Measurements from ENCODE around the gene KCTD20. TPM values are rescaled to one million over a fixed set of nuclear protein-coding genes. Genes with fewer than 3 reads are reported as not detected.

KCTD20 gene
- total RNA-seq, 4 donors from 2014 or later = 48.6 to 64.9 (median 51.8) TPM

DNA sequence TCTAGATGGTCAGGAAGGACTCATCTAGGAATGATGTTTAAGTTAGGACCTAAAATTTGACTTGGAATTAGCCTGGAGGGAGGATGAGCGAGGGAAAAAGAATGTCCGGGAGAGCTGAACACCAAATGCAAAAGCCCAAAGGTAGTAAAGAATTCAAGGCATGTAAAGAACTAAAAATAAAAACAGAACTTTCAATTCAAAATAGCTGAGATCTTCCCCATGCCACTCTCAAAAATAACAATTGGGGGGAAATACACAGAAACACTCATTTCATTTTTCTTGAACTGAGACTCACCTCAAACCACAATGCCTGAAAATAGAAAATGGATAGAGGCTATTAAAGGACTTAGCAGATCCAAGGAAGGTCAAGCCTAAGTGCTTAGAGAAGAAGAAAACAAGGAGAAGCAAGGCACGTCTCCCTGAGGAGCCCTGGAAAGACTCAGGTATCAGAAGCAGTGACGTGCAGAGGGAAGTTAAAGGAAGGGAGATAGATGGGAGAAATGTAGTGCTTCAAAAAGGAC is 10.6 kb upstream of the KCTD20 start:
- no peak overlapping the region for H3K27ac ChIP-seq
- H3K9me3 ChIP-seq = no peaks in the 10 kb centered on the region
- TF ChIP-seq, protein P1, sequence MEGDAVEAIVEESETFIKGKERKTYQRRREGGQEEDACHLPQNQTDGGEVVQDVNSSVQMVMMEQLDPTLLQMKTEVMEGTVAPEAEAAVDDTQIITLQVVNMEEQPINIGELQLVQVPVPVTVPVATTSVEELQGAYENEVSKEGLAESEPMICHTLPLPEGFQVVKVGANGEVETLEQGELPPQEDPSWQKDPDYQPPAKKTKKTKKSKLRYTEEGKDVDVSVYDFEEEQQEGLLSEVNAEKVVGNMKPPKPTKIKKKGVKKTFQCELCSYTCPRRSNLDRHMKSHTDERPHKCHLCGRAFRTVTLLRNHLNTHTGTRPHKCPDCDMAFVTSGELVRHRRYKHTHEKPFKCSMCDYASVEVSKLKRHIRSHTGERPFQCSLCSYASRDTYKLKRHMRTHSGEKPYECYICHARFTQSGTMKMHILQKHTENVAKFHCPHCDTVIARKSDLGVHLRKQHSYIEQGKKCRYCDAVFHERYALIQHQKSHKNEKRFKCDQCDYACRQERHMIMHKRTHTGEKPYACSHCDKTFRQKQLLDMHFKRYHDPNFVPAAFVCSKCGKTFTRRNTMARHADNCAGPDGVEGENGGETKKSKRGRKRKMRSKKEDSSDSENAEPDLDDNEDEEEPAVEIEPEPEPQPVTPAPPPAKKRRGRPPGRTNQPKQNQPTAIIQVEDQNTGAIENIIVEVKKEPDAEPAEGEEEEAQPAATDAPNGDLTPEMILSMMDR (IDR thresholded peaks at IDR 0.05) = no peak
- TF ChIP-seq EP300 (IDR thresholded peaks at IDR 0.05) (no peak), POLR2A (IDR thresholded peaks at IDR 0.05) (no peak)
- WGBS, 2 donors = 58 to 69% methylated on average over 4 of the region's 4 CpGs
- H3K4me1 ChIP-seq = no peaks in the 10 kb centered on the region
- no peaks in the 10 kb centered on the region for H3K27me3 ChIP-seq
- no peaks in the 10 kb centered on the region for H3K36me3 ChIP-seq
- DNase-seq (ENCODE audit: low spot score in 2 of 2) = no peak
- no peak overlapping the region for H3K4me3 ChIP-seq

GRCh38 chr6:36436466-36436865 is 6.3 kb upstream of the KCTD20 start:
- H3K36me3 ChIP-seq = no peaks in the 10 kb centered on the region
- no peak overlapping the region for H3K4me3 ChIP-seq
- TF ChIP-seq POLR2A (IDR thresholded peaks at IDR 0.05) (no peak), EP300 (IDR thresholded peaks at IDR 0.05) (no peak)
- TF ChIP-seq, protein P1 (IDR thresholded peaks at IDR 0.05) = no peak
- no peaks in the 10 kb centered on the region for H3K9me3 ChIP-seq
- no peaks in the 10 kb centered on the region for H3K27me3 ChIP-seq
- no peak for DNase-seq (ENCODE audit: low spot score in 2 of 2)
- H3K27ac ChIP-seq = no peak overlapping the region
- 74 to 93% methylated on average over 1 of the region's 1 CpG for WGBS, 2 donors
- H3K4me1 ChIP-seq = peaks cover 0 to 7% (median under 1%) of the 10 kb centered on the region in 4 donors

DNA sequence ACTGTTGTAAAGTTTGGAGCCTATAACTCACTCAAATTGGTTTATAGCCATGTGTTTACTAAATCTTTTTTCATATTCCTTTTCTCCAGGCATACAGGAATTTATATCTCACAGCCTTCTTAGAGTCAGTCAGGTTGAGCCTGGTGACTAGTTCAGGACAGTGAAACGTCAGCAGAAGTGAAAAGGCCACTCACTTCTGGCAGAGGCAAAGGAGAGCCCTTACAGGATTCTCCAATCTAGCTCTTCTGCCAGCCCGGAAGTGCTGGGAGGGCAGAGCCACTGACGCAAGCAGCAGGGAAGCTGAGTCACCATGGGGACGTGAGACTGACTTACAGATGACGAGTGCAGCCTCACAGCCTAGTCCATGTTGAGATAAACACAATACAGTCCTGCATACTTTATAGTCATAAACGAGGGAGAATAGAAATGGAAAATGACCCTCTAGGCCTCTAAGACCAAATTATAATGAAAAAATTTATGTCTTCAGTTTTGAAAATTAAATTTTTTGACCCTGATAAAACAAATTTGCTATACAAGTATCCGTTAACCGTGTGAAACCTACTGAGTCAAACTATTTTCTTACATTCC is 1.4 kb upstream of the KCTD20 start:
- Histone ChIP-seq H3K27me3 (no peaks in the 10 kb centered on the region), H3K27ac (peak overlapping the region; percentile 95 to 99 (median 98)), H3K36me3 (no peaks in the 10 kb centered on the region), H3K4me3 (no peak overlapping the region), H3K4me1 (peaks cover 2 to 43% (median 20%) of the 10 kb centered on the region in 4 donors), H3K9me3 (no peaks in the 10 kb centered on the region)
- DNase-seq (ENCODE audit: low spot score in 2 of 2) = peak; percentile 89 to 95
- TF ChIP-seq, protein P1 (IDR thresholded peaks at IDR 0.05) = no peak
- TF ChIP-seq EP300 (IDR thresholded peaks at IDR 0.05) = peak; percentile 98
- TF ChIP-seq POLR2A (IDR thresholded peaks at IDR 0.05) = peak; percentile 69 to 78
- WGBS, 2 donors = 17 to 20% methylated on average over 8 of the region's 8 CpGs

DNA sequence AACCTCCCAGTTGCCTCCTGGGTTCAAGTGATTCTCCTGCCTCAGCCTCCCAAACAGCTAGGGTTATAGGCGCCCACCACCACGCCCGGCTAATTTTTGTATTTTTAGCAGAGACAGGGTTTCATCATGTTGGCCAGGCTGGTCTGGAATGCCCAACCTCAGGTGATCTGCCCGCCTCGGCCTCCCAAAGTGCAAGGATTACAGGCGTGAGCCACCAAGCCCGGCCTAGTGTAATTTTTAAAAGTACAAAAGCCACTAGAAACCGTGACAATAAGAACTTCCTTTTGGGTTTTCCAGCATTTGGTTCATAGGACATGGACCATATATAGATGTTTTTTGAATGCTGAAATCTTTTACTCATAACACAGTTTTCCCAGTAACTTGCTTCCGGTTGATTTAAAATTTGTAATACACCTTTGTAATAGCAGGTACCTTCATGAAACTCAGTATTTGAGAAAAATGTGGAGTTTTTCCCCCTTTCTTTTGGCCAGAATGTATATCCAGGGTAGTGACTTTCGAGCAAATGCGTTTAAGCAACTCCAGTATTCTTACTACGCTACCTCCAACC is 613 bp upstream of the KCTD20 start:
- no peak for TF ChIP-seq POLR2A (IDR thresholded peaks at IDR 0.05)
- TF ChIP-seq, protein P1 (IDR thresholded peaks at IDR 0.05) = no peak
- TF ChIP-seq EP300 (IDR thresholded peaks at IDR 0.05) = no peak
- Histone ChIP-seq H3K27me3 (no peaks in the 10 kb centered on the region), H3K4me3 (peak overlapping the region; percentile 84 to 97 (median 90)), H3K9me3 (no peaks in the 10 kb centered on the region), H3K36me3 (no peaks in the 10 kb centered on the region), H3K27ac (peak overlapping the region; percentile 95 to 99 (median 98)), H3K4me1 (peaks cover 3 to 51% (median 20%) of the 10 kb centered on the region in 4 donors)
- 54 to 58% methylated on average over 12 of the region's 12 CpGs for WGBS, 2 donors
- DNase-seq (ENCODE audit: low spot score in 2 of 2) = no peak

Measured in tibial nerve (tissue), 4 donors.